HepG2 (cell line): ENCODE measurements around the gene DDOST. TPM values are rescaled to one million over a fixed set of nuclear protein-coding genes. Genes with fewer than 3 reads are reported as not detected.

Source experiments
- CEBPB ChIP-seq: IDR thresholded peaks from 2 replicates; pipeline ENCODE4 v1.6.1; 2011; ENCODE audit warnings: low read depth, low read length, improper control_type of control experiment, borderline replicate concordance
- ELK4 ChIP-seq: sonication (generic); formaldehyde crosslinking; IDR thresholded peaks from 2 replicates; pipeline ENCODE4 v1.9.0; 2021; ENCODE audit warnings: missing genetic modification reagents, borderline replicate concordance
- HIVEP1 ChIP-seq: sonication (generic); formaldehyde crosslinking; IDR thresholded peaks from 2 replicates; pipeline ENCODE4 v1.4.0; 2020; ENCODE audit warnings: mild to moderate bottlenecking, missing genetic modification reagents
- HNRNPLL ChIP-seq: fragments of 200-400 bp; formaldehyde crosslinking; IDR thresholded peaks from 2 replicates; pipeline ENCODE4 v1.6.1; 2017; ENCODE audit warnings: mild to moderate bottlenecking, low read depth, low read length; ENCODE audit not compliant: poor library complexity, severe bottlenecking
- ISX ChIP-seq: sonication (generic); formaldehyde crosslinking; conservative IDR thresholded peaks from 2 replicates; pipeline ENCODE4 v1.5.0; 2020; ENCODE audit warnings: missing genetic modification reagents
- MEIS2 ChIP-seq: sonication (generic); formaldehyde crosslinking; IDR thresholded peaks from 2 replicates; pipeline ENCODE4 v1.9.0; 2021; ENCODE audit warnings: mild to moderate bottlenecking, missing genetic modification reagents
- ONECUT2 ChIP-seq: sonication (generic); formaldehyde crosslinking; IDR thresholded peaks from 2 replicates; pipeline ENCODE4 v1.4.0; 2020; ENCODE audit warnings: missing genetic modification reagents
- SALL1 ChIP-seq: sonication (generic); formaldehyde crosslinking; IDR thresholded peaks from 2 replicates; pipeline ENCODE4 v1.8.0; 2022; ENCODE audit warnings: mild to moderate bottlenecking, missing genetic modification reagents
- TOPORS ChIP-seq: sonication (generic); formaldehyde crosslinking; IDR thresholded peaks from 2 replicates; pipeline ENCODE4 v1.8.0; 2023; ENCODE audit warnings: mild to moderate bottlenecking, missing genetic modification reagents
- TP53 ChIP-seq: sonication (generic); formaldehyde crosslinking; conservative IDR thresholded peaks from 2 replicates; pipeline ENCODE4 v1.4.0; 2020; ENCODE audit warnings: missing genetic modification reagents
- U2AF2 ChIP-seq: fragments of 200-400 bp; formaldehyde crosslinking; IDR thresholded peaks from 2 replicates; pipeline ENCODE4 v1.6.1; 2017; ENCODE audit warnings: low read depth, mild to moderate bottlenecking, low read length
- ZBTB38 ChIP-seq: sonication (generic); formaldehyde crosslinking; IDR thresholded peaks from 2 replicates; pipeline ENCODE4 v1.5.1; 2020; ENCODE audit warnings: mild to moderate bottlenecking, missing genetic modification reagents
- ZFYVE20 ChIP-seq: sonication (generic); formaldehyde crosslinking; IDR thresholded peaks from 2 replicates; pipeline ENCODE4 v1.8.0; 2023; ENCODE audit warnings: low read depth, mild to moderate bottlenecking, moderate library complexity, missing genetic modification reagents, borderline replicate concordance
- ZHX2 ChIP-seq, 2 experiments: sonication (generic) in 1 of 2; formaldehyde crosslinking in 1 of 2; IDR thresholded peaks; 2 replicates each; pipeline versions ENCODE4 v1.6.1 to v1.9.0; 2014 to 2022; ENCODE audit warnings: antibody characterized with exemption in 1 of 2, borderline replicate concordance in 1 of 2, inconsistent platforms in 1 of 2, low read depth in 1 of 2, missing genetic modification reagents in 1 of 2
- ZNF230 ChIP-seq: sonication (generic); formaldehyde crosslinking; IDR thresholded peaks from 2 replicates; pipeline ENCODE4 v1.4.0; 2020; ENCODE audit warnings: mild to moderate bottlenecking, missing genetic modification reagents
- ZNF691 ChIP-seq: sonication (generic); formaldehyde crosslinking; IDR thresholded peaks from 2 replicates; pipeline ENCODE4 v1.4.0; 2020; ENCODE audit warnings: missing genetic modification reagents, low read depth, mild to moderate bottlenecking, borderline replicate concordance
- ZNF83 ChIP-seq: sonication (generic); formaldehyde crosslinking; IDR thresholded peaks from 2 replicates; pipeline ENCODE4 v1.4.0; 2020; ENCODE audit warnings: missing genetic modification reagents, mild to moderate bottlenecking, borderline replicate concordance
- ZNF839 ChIP-seq: sonication (generic); formaldehyde crosslinking; IDR thresholded peaks from 2 replicates; pipeline ENCODE4 v1.4.0; 2020; ENCODE audit warnings: missing genetic modification reagents, mild to moderate bottlenecking, borderline replicate concordance
- ZSCAN9 ChIP-seq: IDR thresholded peaks from 2 replicates; pipeline ENCODE4 v1.6.1; 2016; ENCODE audit warnings: borderline replicate concordance
- polyA plus RNA-seq, 8 experiments: library from polyadenylated mRNA; depleted of rRNA in 3 of 8; stranded (reverse) in 7 of 8; unstranded in 1 of 8; fragments of >200 nt; fragmentation: Illumina TruSeq in 4 of 8; extraction: Trizol in 4 of 8; gene quantifications; 2 replicates each; pipeline versions ENCODE4 v1.2.1 to v1.2.3, GENCODE V29; 2011 to 2016; ENCODE audit warnings: low read depth in 4 of 8, missing spikeins in 1 of 8, mixed read lengths in 1 of 8; ENCODE audit not compliant: insufficient read depth in 1 of 8
- total RNA-seq, 5 experiments: library from RNA; depleted of rRNA; stranded (reverse); fragments of >200 nt; fragmentation: Illumina TruSeq; extraction: Trizol; gene quantifications; 2 replicates each; pipeline ENCODE4 v1.2.3, GENCODE V29; 2016; ENCODE audit warnings: low read depth in 1 of 5

The DDOST gene
- total and polyA plus RNA-seq, 2 of the 13 experiments (the other 11 are each of a cell fraction or from before 2014, with no cell fraction given) = 335 to 494 TPM

- TF ChIP-seq TP53 (no peak; the same call in 1 of the 2 replicates), ZNF230 (CRISPR knock-in tag) (peak; percentile 20; the same call in 1 of the 2 replicates), ZSCAN9 (no peak), ZNF839 (CRISPR knock-in tag) (no peak), CEBPB (no peak), U2AF2 (no peak), ZNF691 (0 out of 2 replicates have a peak, but pooled peaks have one; percentile 48), ZBTB38 (no peak), ZFYVE20 (CRISPR knock-in tag) (no peak), ONECUT2 (CRISPR knock-in tag) (no peak), ZNF83 (CRISPR knock-in tag) (no peak), SALL1 (CRISPR knock-in tag) (peak; percentile 53), HNRNPLL (peak; percentile 16), MEIS2 (CRISPR knock-in tag) (no peak), TOPORS (CRISPR knock-in tag) (no peak), HIVEP1 (CRISPR knock-in tag) (no peak), ISX (CRISPR knock-in tag) (no peak), ELK4 (CRISPR knock-in tag) (no peak), ZHX2 (IDR thresholded peaks at IDR 0.05; ENCODE audit: low read depth) (no peak), ZHX2 (CRISPR knock-in tag; IDR thresholded peaks at IDR 0.05; ENCODE audit: borderline replicate concordance) (no peak)
Observed at GRCh38 chr1:20696397-20697333, 35.5 kb upstream of the DDOST start (continued).
